Activated T-cell treated with anti-CD3 and anti-CD28 coated beads, Interleukin-2, amount 50 U/mL, for 72 hours (primary cell): ENCODE results near the gene P2RX7. TPM values are rescaled to one million over a fixed set of nuclear protein-coding genes. Genes with fewer than 3 reads are reported as not detected.
"Not testable (repeated sequence)": the region's sequence is repeated elsewhere in the genome, so short reads cannot be mapped to it uniquely, and the experiment has no call there.

Source experiments
- ATAC-seq, 2 donors: fragments of 150-1000 bp; cut with Tn5 transposase; replicated peaks in 1 of 2; 2 replicates each; pipeline ENCODE4 v1.10.0; 2021; ENCODE audit warnings: moderate library complexity in 2 of 2, mild to moderate bottlenecking in 1 of 2
- DNase-seq, 2 donors: peaks; one replicate each; pipeline ENCODE4 v3.0.0; 2021 to 2022; ENCODE audit warnings: mixed read lengths in 1 of 2
- H3K27ac Mint-ChIP-seq: one replicate; pipeline ENCODE4 v1.8.0; 2022; ENCODE audit warnings: mild to moderate bottlenecking, moderate library complexity, mixed read lengths
- H3K27me3 Mint-ChIP-seq: one replicate; pipeline ENCODE4 v1.8.0; 2022; ENCODE audit warnings: low read depth, mixed read lengths
- H3K36me3 Mint-ChIP-seq, 2 donors: one replicate each; pipeline ENCODE4 v1.8.0; 2022; ENCODE audit warnings: mixed read lengths in 2 of 2, mild to moderate bottlenecking in 1 of 2; ENCODE audit not compliant: insufficient read depth in 2 of 2
- H3K4me1 Mint-ChIP-seq: one replicate; pipeline ENCODE4 v1.8.0; 2022; ENCODE audit warnings: low read depth, mixed read lengths
- H3K4me3 Mint-ChIP-seq, 2 donors: one replicate each; pipeline ENCODE4 v1.8.0; 2022; ENCODE audit warnings: mild to moderate bottlenecking in 2 of 2, mixed read lengths in 2 of 2, moderate library complexity in 2 of 2
- H3K9me3 Mint-ChIP-seq, 2 donors: one replicate each; pipeline ENCODE4 v1.8.0; 2022; ENCODE audit warnings: mixed read lengths in 2 of 2
- total RNA-seq, 2 donors: library from RNA; stranded (reverse); gene quantifications; one replicate each; pipeline ENCODE4 v1.2.3, GENCODE V29; 2022

P2RX7 gene
- total RNA-seq, 2 donors from 2014 or later, result 12.6 to 14.8 TPM

GRCh38 chr12:121158728-121159351 is 26.2 kb downstream of the P2RX7 start:
- H3K4me1 Mint-ChIP-seq, H3K4me3 Mint-ChIP-seq, DNase-seq, H3K27me3 Mint-ChIP-seq, H3K9me3 Mint-ChIP-seq, ATAC-seq, H3K27ac Mint-ChIP-seq: not testable (repeated sequence)
- H3K36me3 Mint-ChIP-seq, result peaks cover 8 to 22% of the 10 kb centered on the region in 2 donors

GRCh38 chr12:121159467-121160307 is 27.0 kb downstream of the P2RX7 start:
- Mint-ChIP-seq H3K4me3 (no peak overlapping the region), H3K9me3 (peaks cover 4 to 10% of the 10 kb centered on the region in 2 donors), H3K4me1 (no peaks in the 10 kb centered on the region), H3K27ac (peak overlapping the region; percentile 4), H3K27me3 (no peaks in the 10 kb centered on the region), H3K36me3 (peaks cover 8 to 21% of the 10 kb centered on the region in 2 donors)
- DNase-seq (no peak), ATAC-seq (no peak)

- Mint-ChIP-seq H3K9me3 (peaks cover 4 to 9% of the 10 kb centered on the region in 2 donors), H3K27me3 (no peaks in the 10 kb centered on the region), H3K4me1 (no peaks in the 10 kb centered on the region), H3K4me3 (no peak overlapping the region), H3K27ac (no peak overlapping the region), H3K36me3 (peaks cover 10 to 24% of the 10 kb centered on the region in 2 donors)
- ATAC-seq, result no peak
- DNase-seq, result no peak
These were observed 29.7 kb downstream of the P2RX7 start for GRCh38 chr12:121162384-121162783.

- no peaks in the 10 kb centered on the region for H3K4me1 Mint-ChIP-seq
- H3K4me3 Mint-ChIP-seq, result no peak overlapping the region
- no peak for ATAC-seq
- no peak overlapping the region for H3K27ac Mint-ChIP-seq
- peaks cover 8 to 20% of the 10 kb centered on the region in 2 donors for H3K36me3 Mint-ChIP-seq
- H3K27me3 Mint-ChIP-seq, result no peaks in the 10 kb centered on the region
- peaks cover 3 to 7% of the 10 kb centered on the region in 2 donors for H3K9me3 Mint-ChIP-seq
- no peak for DNase-seq
These were observed 30.3 kb downstream of the P2RX7 start for GRCh38 chr12:121162985-121163384.

- H3K27me3 Mint-ChIP-seq, H3K9me3 Mint-ChIP-seq, H3K36me3 Mint-ChIP-seq, H3K4me3 Mint-ChIP-seq, H3K4me1 Mint-ChIP-seq, DNase-seq, H3K27ac Mint-ChIP-seq, ATAC-seq: not testable (repeated sequence)
These were observed 32.2 kb downstream of the P2RX7 start for GRCh38 chr12:121164839-121165238.

- no peak for ATAC-seq
- Mint-ChIP-seq H3K27me3 (no peaks in the 10 kb centered on the region), H3K27ac (no peak overlapping the region), H3K9me3 (no peaks in the 10 kb centered on the region), H3K4me1 (no peaks in the 10 kb centered on the region), H3K4me3 (no peak overlapping the region), H3K36me3 (peaks cover 1 to 8% of the 10 kb centered on the region in 2 donors)
- no peak for DNase-seq
These were observed 32.6 kb downstream of the P2RX7 start for GRCh38 chr12:121165316-121165715.

GRCh38 chr12:121166356-121166755 is 33.7 kb downstream of the P2RX7 start:
- ATAC-seq, result no peak
- H3K27me3 Mint-ChIP-seq, result no peaks in the 10 kb centered on the region

GRCh38 chr12:121167232-121167820 is 34.6 kb downstream of the P2RX7 start:
- H3K4me3 Mint-ChIP-seq, result no peak overlapping the region
- peaks cover 1 to 8% of the 10 kb centered on the region in 2 donors for H3K36me3 Mint-ChIP-seq
- ATAC-seq (no peak), DNase-seq (no peak)
- H3K27me3 Mint-ChIP-seq, result no peaks in the 10 kb centered on the region
- H3K27ac Mint-ChIP-seq, result no peak overlapping the region
- H3K9me3 Mint-ChIP-seq, result no peaks in the 10 kb centered on the region
- no peaks in the 10 kb centered on the region for H3K4me1 Mint-ChIP-seq

More at GRCh38 chr12:121166356-121166755, 33.7 kb downstream of the P2RX7 start:
- H3K27ac Mint-ChIP-seq, result no peak overlapping the region
- peaks cover 1 to 8% of the 10 kb centered on the region in 2 donors for H3K36me3 Mint-ChIP-seq
- H3K4me3 Mint-ChIP-seq, result no peak overlapping the region
- no peaks in the 10 kb centered on the region for H3K4me1 Mint-ChIP-seq
- no peaks in the 10 kb centered on the region for H3K9me3 Mint-ChIP-seq
- no peak for DNase-seq

GRCh38 chr12:121167951-121168350 is 35.3 kb downstream of the P2RX7 start:
- no peaks in the 10 kb centered on the region for H3K27me3 Mint-ChIP-seq
- ATAC-seq, result no peak
- H3K36me3 Mint-ChIP-seq, result peaks cover 1 to 8% of the 10 kb centered on the region in 2 donors
- no peak overlapping the region for H3K4me3 Mint-ChIP-seq
- no peak for DNase-seq
- no peaks in the 10 kb centered on the region for H3K9me3 Mint-ChIP-seq
- no peaks in the 10 kb centered on the region for H3K4me1 Mint-ChIP-seq
- no peak overlapping the region for H3K27ac Mint-ChIP-seq

- H3K27me3 Mint-ChIP-seq, result no peaks in the 10 kb centered on the region
- no peak overlapping the region for H3K4me3 Mint-ChIP-seq
- ATAC-seq, result no peak
These were observed 37.5 kb downstream of the P2RX7 start for GRCh38 chr12:121170151-121170550.

GRCh38 chr12:121170611-121171260 is 38.1 kb downstream of the P2RX7 start:
- DNase-seq (no peak), ATAC-seq (peak in 1 of 2 donors; percentile 52)
- Mint-ChIP-seq H3K4me1 (no peaks in the 10 kb centered on the region), H3K27me3 (no peaks in the 10 kb centered on the region), H3K27ac (no peak overlapping the region), H3K9me3 (no peaks in the 10 kb centered on the region), H3K36me3 (peaks cover 0 to under 1% of the 10 kb centered on the region in 2 donors), H3K4me3 (no peak overlapping the region)

More at GRCh38 chr12:121170151-121170550, 37.5 kb downstream of the P2RX7 start:
- no peaks in the 10 kb centered on the region for H3K4me1 Mint-ChIP-seq
- H3K36me3 Mint-ChIP-seq, result peaks cover 1 to 4% of the 10 kb centered on the region in 2 donors
- DNase-seq, result no peak
- no peak overlapping the region for H3K27ac Mint-ChIP-seq
- H3K9me3 Mint-ChIP-seq, result no peaks in the 10 kb centered on the region

- ATAC-seq, result no peak
- H3K27ac Mint-ChIP-seq, result no peak overlapping the region
- H3K27me3 Mint-ChIP-seq, result no peaks in the 10 kb centered on the region
- H3K9me3 Mint-ChIP-seq, result no peaks in the 10 kb centered on the region
- H3K36me3 Mint-ChIP-seq, result peaks cover 1 to 2% of the 10 kb centered on the region in 2 donors
- H3K4me3 Mint-ChIP-seq, result no peak overlapping the region
- no peaks in the 10 kb centered on the region for H3K4me1 Mint-ChIP-seq
- DNase-seq, result no peak
These were observed 39.5 kb downstream of the P2RX7 start for GRCh38 chr12:121172145-121172544.
